Adipocyte (in vitro differentiated cells): ENCODE results near the gene CCDC171.
A peak's percentile ranks its signal among the peaks of the same experiment; 100 is the strongest.

ENCODE experiments used
- DNase-seq: peaks from one replicate; pipeline ENCODE4 v3.0.0-alpha.2; 2015; ENCODE audit warnings: low read depth
- H3K27me3 ChIP-seq: replicated peaks from 2 replicates; pipeline ENCODE4 v1.7.0; 2013; ENCODE audit warnings: mild to moderate bottlenecking, low read length, moderate library complexity; ENCODE audit not compliant: control insufficient read depth, insufficient read depth
- H3K36me3 ChIP-seq: 2 replicates; pipeline ENCODE4 v1.7.0; 2013; ENCODE audit warnings: low read length, mild to moderate bottlenecking, moderate library complexity; ENCODE audit not compliant: control insufficient read depth, insufficient read depth, severe bottlenecking
- H3K4me1 ChIP-seq: 2 replicates; pipeline ENCODE4 v1.7.0; 2013; ENCODE audit warnings: mild to moderate bottlenecking, low read length, moderate library complexity; ENCODE audit not compliant: control insufficient read depth, insufficient read depth
- H3K4me3 ChIP-seq: 2 replicates; pipeline ENCODE4 v1.7.0; 2013; ENCODE audit warnings: mild to moderate bottlenecking, low read length, moderate library complexity
- H3K9ac ChIP-seq: 2 replicates; pipeline ENCODE4 v1.7.0; 2013; ENCODE audit warnings: mild to moderate bottlenecking, low read length, moderate library complexity
- H3K9me3 ChIP-seq: 2 replicates; pipeline ENCODE4 v1.7.0; 2013; ENCODE audit warnings: mild to moderate bottlenecking, low read length, moderate library complexity; ENCODE audit not compliant: control insufficient read depth

The CCDC171 gene

DNA sequence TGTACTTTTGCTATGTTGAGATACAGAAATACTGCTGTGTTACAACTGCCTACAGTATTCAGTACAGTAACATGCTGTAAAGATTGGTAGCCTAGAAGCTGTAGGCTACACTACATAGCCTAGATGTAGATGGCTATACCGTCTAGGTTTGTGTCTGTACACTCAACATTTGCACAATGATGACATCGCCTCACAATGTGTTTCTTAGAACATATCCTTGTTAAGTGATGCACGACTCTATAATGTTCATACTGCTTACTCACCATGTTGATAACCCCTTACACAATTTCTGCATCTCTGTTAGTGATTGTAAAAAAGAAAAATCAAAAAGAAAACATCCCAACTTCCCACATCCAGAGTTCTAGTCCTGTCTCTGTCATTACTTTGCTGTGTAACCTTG lies 450.0 kb downstream of the CCDC171 start:
- Histone ChIP-seq H3K27me3 (no peaks in the 10 kb centered on the region), H3K9me3 (no peaks in the 10 kb centered on the region), H3K4me1 (peaks cover 17% of the 10 kb centered on the region), H3K9ac (no peak overlapping the region), H3K36me3 (no peaks in the 10 kb centered on the region), H3K4me3 (no peak overlapping the region)
- no peak for DNase-seq

DNA sequence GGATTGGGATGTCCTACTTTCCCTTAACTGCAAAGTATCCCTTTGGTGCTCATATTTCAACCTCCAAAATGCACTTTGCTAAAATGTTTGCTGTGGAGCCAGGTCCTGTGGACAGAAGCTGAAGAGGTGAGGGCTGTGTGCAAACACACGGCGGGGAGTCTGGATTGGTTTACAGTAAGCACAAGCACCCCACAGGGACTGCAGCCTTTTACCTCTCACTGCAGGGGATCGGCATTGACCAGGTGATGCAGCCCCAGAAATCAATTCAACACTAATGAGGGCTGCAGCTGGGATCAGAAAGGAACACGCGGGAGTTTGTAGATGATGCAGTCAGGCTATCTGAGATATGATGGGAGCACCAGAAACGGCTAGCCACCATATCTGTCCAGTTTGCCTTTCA lies 450.9 kb downstream of the CCDC171 start:
- no peak for DNase-seq
- Histone ChIP-seq H3K9me3 (no peaks in the 10 kb centered on the region), H3K36me3 (no peaks in the 10 kb centered on the region), H3K4me3 (no peak overlapping the region), H3K4me1 (peaks cover 17% of the 10 kb centered on the region), H3K9ac (no peak overlapping the region), H3K27me3 (no peaks in the 10 kb centered on the region)

DNA sequence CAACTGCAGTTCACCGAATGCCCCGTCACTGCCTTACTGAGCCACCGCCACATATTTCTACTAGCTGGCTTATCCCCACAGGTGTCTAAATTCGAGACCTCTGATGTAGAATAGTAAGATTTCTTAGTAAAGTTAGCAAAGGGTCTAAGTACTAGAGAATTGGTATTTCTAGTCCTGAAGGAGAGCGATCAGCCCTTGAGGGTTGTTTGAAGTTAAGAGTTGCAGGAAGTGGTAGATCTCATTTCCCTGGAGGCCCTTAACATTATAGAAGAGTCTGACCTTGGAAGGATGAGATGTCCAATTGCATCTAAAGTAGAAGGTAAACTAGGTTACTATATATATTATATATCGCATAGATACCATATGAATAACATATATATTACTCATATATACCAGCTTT lies 451.8 kb downstream of the CCDC171 start:
- no peak for DNase-seq
- Histone ChIP-seq H3K9ac (no peak overlapping the region), H3K9me3 (no peaks in the 10 kb centered on the region), H3K27me3 (no peaks in the 10 kb centered on the region), H3K4me3 (no peak overlapping the region), H3K36me3 (no peaks in the 10 kb centered on the region), H3K4me1 (peaks cover 14% of the 10 kb centered on the region)

DNA sequence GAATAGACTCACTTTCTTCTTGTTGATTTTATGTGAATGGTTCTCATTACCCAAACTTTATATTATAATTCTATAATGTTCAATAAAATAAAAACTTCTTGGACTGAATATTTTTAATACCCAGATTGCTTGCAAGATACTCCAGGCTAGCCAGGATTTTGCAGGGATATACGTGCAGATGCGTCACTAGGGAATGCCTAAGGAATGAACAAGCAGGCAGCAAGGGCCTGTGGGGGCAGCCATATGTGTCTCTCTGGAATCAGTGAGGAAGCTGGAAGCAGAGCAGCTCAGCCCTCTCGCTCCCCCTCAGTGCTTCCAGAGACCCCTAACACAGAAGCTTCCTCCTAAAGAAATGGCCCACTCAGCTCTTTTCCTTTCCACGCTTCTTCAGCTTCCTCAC lies 457.4 kb downstream of the CCDC171 start:
- no peak overlapping the region for H3K4me3 ChIP-seq
- no peaks in the 10 kb centered on the region for H3K27me3 ChIP-seq
- no peaks in the 10 kb centered on the region for H3K9me3 ChIP-seq
- no peak overlapping the region for H3K9ac ChIP-seq
- no peaks in the 10 kb centered on the region for H3K36me3 ChIP-seq
- H3K4me1 ChIP-seq: no peaks in the 10 kb centered on the region
- DNase-seq: no peak

DNA sequence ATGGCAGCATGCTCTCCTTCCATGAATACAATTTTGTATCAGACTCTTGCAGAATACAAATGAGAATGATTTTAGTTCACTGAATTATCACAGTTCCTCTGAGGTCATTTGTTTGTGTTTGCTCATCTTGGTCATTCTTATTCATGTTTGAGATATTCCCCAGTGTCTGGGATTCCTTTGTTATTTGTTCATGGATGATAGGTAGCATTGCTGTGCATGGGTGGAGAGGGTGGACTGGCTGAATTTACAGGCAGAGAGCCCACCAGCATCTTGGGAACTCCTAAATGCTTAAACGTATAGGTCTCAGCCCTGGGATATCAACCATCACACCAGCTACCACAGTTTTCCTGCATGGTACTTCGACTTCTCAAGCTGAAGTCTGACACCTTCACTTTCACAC lies 459.8 kb downstream of the CCDC171 start:
- no peaks in the 10 kb centered on the region for H3K27me3 ChIP-seq
- H3K36me3 ChIP-seq: no peaks in the 10 kb centered on the region
- H3K9me3 ChIP-seq: peaks cover 6% of the 10 kb centered on the region
- H3K4me3 ChIP-seq: no peak overlapping the region
- no peaks in the 10 kb centered on the region for H3K4me1 ChIP-seq
- H3K9ac ChIP-seq: no peak overlapping the region
- DNase-seq: peak; percentile 27

DNA sequence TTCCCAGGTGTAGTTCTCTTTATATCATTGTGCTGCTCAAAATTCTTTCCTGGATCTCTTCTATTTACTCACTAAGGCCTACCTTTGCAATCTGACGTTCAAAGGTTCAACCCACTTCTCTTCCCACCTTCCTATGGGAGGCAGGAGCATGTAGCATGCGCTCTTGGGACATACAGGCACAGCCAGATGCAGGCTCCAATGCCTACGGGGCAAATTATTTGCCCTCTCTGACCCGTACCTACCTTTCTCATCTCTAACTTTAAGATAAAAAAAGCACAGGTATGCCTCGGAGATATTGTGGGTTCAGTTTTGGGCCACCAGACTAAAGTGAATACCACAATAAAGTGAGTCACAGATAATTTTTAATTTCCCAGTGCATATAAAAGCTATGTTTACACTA lies 460.5 kb downstream of the CCDC171 start:
- Histone ChIP-seq H3K9me3 (peaks cover 14% of the 10 kb centered on the region), H3K36me3 (no peaks in the 10 kb centered on the region), H3K27me3 (no peaks in the 10 kb centered on the region), H3K4me1 (no peaks in the 10 kb centered on the region), H3K4me3 (no peak overlapping the region), H3K9ac (no peak overlapping the region)
- no peak for DNase-seq

DNA sequence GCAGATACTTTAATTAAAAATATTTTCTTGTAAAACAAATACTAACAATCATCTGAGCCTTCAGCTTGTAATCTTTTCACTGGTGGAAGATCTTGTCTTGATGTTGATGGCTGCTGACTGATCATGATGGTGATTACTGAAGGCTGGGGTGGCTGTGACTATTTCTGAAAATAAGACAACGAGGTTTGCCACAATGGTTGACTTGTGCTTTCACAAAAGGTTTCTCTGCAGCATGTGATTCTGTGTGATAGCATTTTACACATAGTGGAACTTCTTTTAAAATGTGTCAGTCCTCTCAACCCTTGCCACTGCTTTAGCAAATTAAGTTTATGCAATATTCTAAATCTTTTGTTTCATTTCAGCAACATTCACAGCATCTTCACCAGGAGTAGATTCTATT lies 461.0 kb downstream of the CCDC171 start:
- H3K36me3 ChIP-seq: no peaks in the 10 kb centered on the region
- no peak overlapping the region for H3K4me3 ChIP-seq
- H3K27me3 ChIP-seq: no peaks in the 10 kb centered on the region
- DNase-seq: no peak
- H3K4me1 ChIP-seq: no peaks in the 10 kb centered on the region
- peaks cover 18% of the 10 kb centered on the region for H3K9me3 ChIP-seq
- no peak overlapping the region for H3K9ac ChIP-seq

DNA sequence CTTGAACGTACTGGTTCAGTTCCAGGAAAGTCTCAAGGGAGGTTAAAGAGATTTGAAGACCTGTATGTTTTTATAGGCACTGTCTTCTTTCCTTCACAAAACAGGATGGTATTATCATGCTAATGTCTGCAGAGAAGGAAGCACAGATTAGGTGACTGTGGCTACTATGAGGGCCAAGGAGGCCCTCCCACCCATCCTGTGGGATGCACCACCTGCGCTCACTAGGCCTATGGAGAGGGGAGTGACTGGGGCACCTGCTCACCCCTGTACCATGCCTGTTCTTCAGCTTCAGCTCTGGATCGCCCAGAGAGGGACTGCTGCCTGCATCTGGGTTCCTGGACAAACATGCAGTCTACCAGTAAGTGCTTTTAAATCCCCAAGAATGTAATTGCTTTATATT lies 469.4 kb downstream of the CCDC171 start:
- no peaks in the 10 kb centered on the region for H3K27me3 ChIP-seq
- no peak overlapping the region for H3K4me3 ChIP-seq
- H3K9ac ChIP-seq: no peak overlapping the region
- no peaks in the 10 kb centered on the region for H3K36me3 ChIP-seq
- peaks cover 24% of the 10 kb centered on the region for H3K4me1 ChIP-seq
- DNase-seq: no peak
- H3K9me3 ChIP-seq: peaks cover 20% of the 10 kb centered on the region

DNA sequence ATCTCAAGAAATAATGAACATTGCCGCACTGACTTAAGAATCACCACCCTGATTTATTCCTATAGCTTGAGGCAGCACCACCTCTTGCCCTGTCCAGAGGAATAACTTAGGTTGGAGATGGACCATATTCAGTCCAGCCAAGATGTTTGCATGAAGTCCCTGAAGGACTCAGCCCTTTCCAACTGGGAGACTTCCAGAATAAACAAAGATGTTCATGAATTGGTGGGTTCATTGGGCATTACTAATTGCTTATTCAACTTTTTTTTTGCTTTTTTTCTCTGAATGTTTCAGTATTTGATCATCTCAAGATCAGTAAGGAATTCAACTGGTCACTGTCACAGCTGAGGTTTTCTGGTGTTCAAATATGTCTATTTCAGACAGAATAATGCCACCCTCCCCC lies 470.6 kb downstream of the CCDC171 start:
- Histone ChIP-seq H3K27me3 (no peaks in the 10 kb centered on the region), H3K36me3 (no peaks in the 10 kb centered on the region), H3K9ac (no peak overlapping the region), H3K9me3 (peaks cover 8% of the 10 kb centered on the region), H3K4me1 (peaks cover 24% of the 10 kb centered on the region), H3K4me3 (no peak overlapping the region)
- DNase-seq: peak; percentile 52
